HCT116 (cell line): Measurements from ENCODE around the gene NDOR1.

Source experiments
- ATF3 ChIP-seq: IDR thresholded peaks from 2 replicates; pipeline ENCODE4 v1.6.1; 2012
- CBX3 ChIP-seq: IDR thresholded peaks from 2 replicates; pipeline ENCODE4 v1.6.1; 2012; ENCODE audit warnings: low read depth
- CEBPB ChIP-seq: IDR thresholded peaks from 2 replicates; pipeline ENCODE4 v1.6.1; 2012; ENCODE audit warnings: low read depth
- CTCF ChIP-seq, 3 experiments: fragments of 200-600 bp in 1 of 3; sonication (generic) in 1 of 3; IDR thresholded peaks in 2 of 3; conservative IDR thresholded peaks in 1 of 3; 2 replicates each; pipeline ENCODE4 v1.5.1; 2012 to 2017; ENCODE audit warnings: low read depth in 2 of 3, low read length in 2 of 3, antibody characterized with exemption in 1 of 3, borderline replicate concordance in 1 of 3, control low read depth in 1 of 3, mild to moderate bottlenecking in 1 of 3, mixed read lengths in 1 of 3, mixed run types in 1 of 3, moderate library complexity in 1 of 3; ENCODE audit not compliant: insufficient read depth in 1 of 3
- EZH2phosphoT487 ChIP-seq: fragments of 200-600 bp; IDR thresholded peaks from 2 replicates; pipeline ENCODE4 v1.6.1; 2018; ENCODE audit warnings: antibody characterized with exemption, borderline replicate concordance
- POLR2AphosphoS5 ChIP-seq: IDR thresholded peaks from 2 replicates; pipeline ENCODE4 v1.6.1; 2011; ENCODE audit warnings: mild to moderate bottlenecking, low read depth, low read length, moderate library complexity
- RAD21 ChIP-seq: IDR thresholded peaks from 2 replicates; pipeline ENCODE4 v1.6.1; 2012; ENCODE audit warnings: low read depth, mild to moderate bottlenecking
- YY1 ChIP-seq: IDR thresholded peaks from 2 replicates; pipeline ENCODE4 v1.6.1; 2011; ENCODE audit warnings: low read length, low read depth, moderate library complexity, mild to moderate bottlenecking; ENCODE audit not compliant: insufficient replicate concordance; ENCODE audit errors: extremely low read depth

- TF ChIP-seq CTCF (IDR thresholded peaks at IDR 0.05 in 2 of 3, conservative IDR thresholded peaks at IDR 0.05 in 1 of 3; ENCODE audit: borderline replicate concordance in 1 of 3, insufficient read depth in 1 of 3, low read depth in 2 of 3, low read length in 2 of 3) = no peak
- TF ChIP-seq RAD21 = no peak
- no peak for TF ChIP-seq ATF3
- TF ChIP-seq POLR2AphosphoS5 = no peak
- TF ChIP-seq CBX3 = no peak
- no peak for TF ChIP-seq YY1
- TF ChIP-seq CEBPB = no peak
- no peak for TF ChIP-seq EZH2phosphoT487
Observed at GRCh38 chr9:137191691-137192447, 13.6 kb upstream of the NDOR1 start.
